Measurements from ENCODE around the gene TMOD2. TPM values are rescaled to one million over a fixed set of nuclear protein-coding genes. Genes with fewer than 3 reads are reported as not detected.

The TMOD2 gene
- total RNA-seq, 1 experiment from 2014 or later, result 3.0 TPM

- Histone ChIP-seq H2AFZ (ENCODE audit: low read length) (no peak overlapping the region), H2AK5ac (ENCODE audit: insufficient read length, low read length) (no peak overlapping the region)
These were observed 25.7 kb downstream of the TMOD2 start for GRCh38 chr15:51776952-51777569.

More at GRCh38 chr15:51776952-51777569, 25.7 kb downstream of the TMOD2 start:
- H3K4me3 Mint-ChIP-seq, result no peak overlapping the region
- H3K14ac ChIP-seq (ENCODE audit: insufficient read depth, low read length), result no peak overlapping the region
- no CpG with 5 or more reads among the region's 6 CpGs for WGBS (ENCODE audit: extremely low coverage, insufficient read length, low lambda C conversion rate)
- no peak overlapping the region for H2BK5ac ChIP-seq (ENCODE audit: insufficient read length, low read length)
- H3K27ac ChIP-seq (ENCODE audit: insufficient read length, low read depth, low read length), result no peak overlapping the region
- no peaks in the 10 kb centered on the region for H3K27me3 Mint-ChIP-seq (ENCODE audit: low read depth)
- no peak overlapping the region for H2BK12ac ChIP-seq (ENCODE audit: insufficient read length, low read depth, low read length)
- H2BK120ac ChIP-seq (ENCODE audit: low read depth, low read length, poor library complexity, severe bottlenecking), result no peak overlapping the region
- no peaks in the 10 kb centered on the region for H3K9me3 Mint-ChIP-seq
- no peak overlapping the region for H3K23ac ChIP-seq (ENCODE audit: insufficient read length, low read depth, low read length)
- no peak overlapping the region for H3K4ac ChIP-seq (ENCODE audit: low read depth, low read length)
- H4K91ac ChIP-seq (ENCODE audit: insufficient read length, low read depth, low read length), result no peak overlapping the region
- no peaks in the 10 kb centered on the region for H4K20me1 ChIP-seq (ENCODE audit: control insufficient read depth, insufficient read depth, insufficient read length)
- H2BK15ac ChIP-seq (ENCODE audit: low read depth, low read length), result no peak overlapping the region
- H2BK20ac ChIP-seq (ENCODE audit: low read depth, low read length, poor library complexity, severe bottlenecking), result no peak overlapping the region
- H3K9me3 ChIP-seq (ENCODE audit: control insufficient read depth, low read depth, low read length), result no peaks in the 10 kb centered on the region
- peak; percentile 57 for DNase-seq
- H3T11ph ChIP-seq (ENCODE audit: low read length), result no peak overlapping the region
- no peaks in the 10 kb centered on the region for H3K23me2 ChIP-seq (ENCODE audit: insufficient read length, low read depth, low read length, poor library complexity, severe bottlenecking)
- no peaks in the 10 kb centered on the region for H3K27me3 ChIP-seq (ENCODE audit: insufficient read depth, low read length)
- no peak overlapping the region for H4K8ac ChIP-seq (replicated peaks; ENCODE audit: insufficient read length, low read depth, low read length)
- H3K79me2 ChIP-seq (ENCODE audit: insufficient read depth, low read length), result no peaks in the 10 kb centered on the region
- peaks cover 3 to 5% of the 10 kb centered on the region in 2 experiments for H3K4me1 Mint-ChIP-seq
- H3K56ac ChIP-seq (ENCODE audit: insufficient read length, low read depth, low read length), result no peak overlapping the region
- peak; percentile 82 for TF ChIP-seq CTCF (conservative IDR thresholded peaks at IDR 0.05)
- H3K79me1 ChIP-seq (ENCODE audit: insufficient read depth, low read depth, low read length, poor library complexity, severe bottlenecking), result no peaks in the 10 kb centered on the region
- no peak overlapping the region for H4K5ac ChIP-seq (ENCODE audit: insufficient read length, low read depth, low read length)
- H3K4me1 ChIP-seq (ENCODE audit: insufficient read depth, low read length), result no peaks in the 10 kb centered on the region
- no peaks in the 10 kb centered on the region for H3K36me3 Mint-ChIP-seq (ENCODE audit: insufficient read depth in 1 of 3, low read depth in 3 of 3)
- no peak overlapping the region for H3K27ac Mint-ChIP-seq
- no peak overlapping the region for H3K4me2 ChIP-seq (ENCODE audit: insufficient read depth, insufficient read length, low read length)
- H3K18ac ChIP-seq (ENCODE audit: insufficient read length, low read depth, low read length), result no peak overlapping the region
- H3K9ac ChIP-seq (ENCODE audit: extremely low read depth, insufficient read length, low read length), result no peak overlapping the region
